NCI-H2029 treated with DMSO at 0.1 percent for 48 hours (cell line): Measurements from ENCODE around the gene C9orf50.
"Not testable (repeated sequence)": the region's sequence is repeated elsewhere in the genome, so short reads cannot be mapped to it uniquely, and the experiment has no call there.

Experiments used
- DNase-seq: peaks from one replicate; lab custom pipeline; 2025; lab: John Stamatoyannopoulos, UW

C9orf50 gene, protein sequence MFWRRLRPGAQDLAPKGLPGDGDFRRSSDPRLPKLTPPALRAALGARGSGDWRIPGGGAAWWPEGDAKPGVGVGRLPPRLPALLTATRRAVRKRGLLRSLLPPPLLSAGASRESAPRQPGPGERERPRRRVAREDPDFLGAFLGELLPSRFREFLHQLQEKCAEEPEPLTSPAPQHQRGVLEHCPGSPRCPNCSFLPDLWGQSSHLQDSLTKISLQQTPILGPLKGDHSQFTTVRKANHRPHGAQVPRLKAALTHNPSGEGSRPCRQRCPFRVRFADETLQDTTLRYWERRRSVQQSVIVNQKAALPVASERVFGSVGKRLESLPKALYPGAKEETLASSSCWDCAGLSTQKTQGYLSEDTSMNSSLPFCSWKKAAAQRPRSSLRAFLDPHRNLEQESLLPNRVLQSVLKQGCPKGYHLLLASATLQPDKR

DNA sequence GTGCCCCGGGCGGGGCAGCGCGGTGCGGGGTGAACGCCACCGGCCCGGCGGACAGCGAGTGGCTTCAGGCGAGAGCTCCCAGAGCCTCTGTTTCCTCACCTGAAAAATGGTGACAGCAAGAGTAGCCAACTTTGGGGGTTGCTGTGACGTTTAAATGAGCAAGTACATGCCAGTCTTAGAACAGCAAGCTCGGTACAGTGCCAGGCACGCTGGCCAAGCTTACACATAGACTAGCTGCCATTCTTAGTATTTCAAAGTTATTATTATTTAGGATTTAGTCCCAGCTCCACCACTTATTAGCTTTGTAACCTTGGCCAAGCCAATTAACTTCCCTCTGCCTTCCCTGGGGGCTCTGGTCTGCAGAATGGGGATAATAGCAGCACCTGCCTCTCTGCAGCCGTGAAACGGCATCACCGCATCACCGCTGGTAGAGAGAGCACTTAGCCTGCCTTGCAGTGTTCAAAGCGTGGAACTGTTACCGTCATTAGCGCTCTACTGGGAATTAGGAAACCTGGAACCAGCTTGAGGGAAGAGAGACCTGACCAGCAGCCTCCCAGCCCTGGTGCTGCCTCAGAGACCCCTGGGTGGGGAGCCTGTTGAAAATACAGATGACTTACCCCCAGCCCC, at the start of gene C9orf50:
TSS of gene C9orf50 (minus strand) at position 433 of the 627 bp plus-strand sequence. CDS start 527 bp downstream, outside the sequence.
- no peak for DNase-seq

DNA sequence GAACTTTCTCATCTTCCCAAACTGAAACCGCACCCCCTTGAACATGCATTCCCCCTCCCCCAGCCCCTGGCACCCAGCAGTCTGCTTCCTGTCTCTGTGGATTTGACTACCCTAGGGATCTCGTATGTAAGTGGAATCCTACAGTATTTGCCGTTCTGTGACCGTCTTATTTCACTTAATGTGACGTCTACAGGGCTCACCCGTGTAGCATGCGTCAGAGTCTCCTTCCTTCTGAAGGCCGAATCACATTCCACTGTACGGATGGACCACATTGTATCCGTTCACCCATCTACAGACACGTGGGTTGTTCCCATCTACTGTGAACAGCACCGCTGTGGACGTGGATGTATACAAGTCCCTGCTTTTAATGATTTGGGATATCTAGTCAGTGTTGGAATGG, 49.0 kb upstream of the C9orf50 start:
- DNase-seq: no peak

DNA sequence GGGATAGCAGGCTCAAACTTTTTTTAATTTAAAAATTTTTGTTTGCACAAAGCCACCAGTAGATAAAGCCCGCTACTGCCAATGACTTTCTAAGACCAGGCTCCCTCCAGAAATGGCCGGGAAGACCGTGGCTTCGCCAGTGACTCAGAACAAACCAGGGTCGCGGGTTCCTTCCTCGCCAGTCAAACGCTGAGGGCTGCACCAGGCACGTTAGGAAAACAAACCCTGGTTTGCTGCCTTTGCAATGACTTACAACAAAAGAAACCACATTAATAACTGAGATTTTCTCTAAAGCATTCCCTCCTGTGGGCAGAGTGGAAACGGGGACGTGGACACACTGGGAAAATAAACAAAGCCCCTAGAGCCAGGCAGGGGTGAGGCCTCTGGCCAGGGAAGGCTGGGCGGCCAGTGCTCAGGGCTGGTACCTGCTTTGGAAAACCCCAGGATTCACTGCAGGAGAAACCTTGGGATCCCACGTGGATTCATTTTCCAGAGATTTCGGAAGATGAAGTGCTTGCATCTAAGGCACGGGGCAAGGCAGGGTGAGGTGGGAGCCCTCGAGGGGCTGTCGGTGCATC, 48.3 kb upstream of the C9orf50 start:
- DNase-seq: no peak

DNA sequence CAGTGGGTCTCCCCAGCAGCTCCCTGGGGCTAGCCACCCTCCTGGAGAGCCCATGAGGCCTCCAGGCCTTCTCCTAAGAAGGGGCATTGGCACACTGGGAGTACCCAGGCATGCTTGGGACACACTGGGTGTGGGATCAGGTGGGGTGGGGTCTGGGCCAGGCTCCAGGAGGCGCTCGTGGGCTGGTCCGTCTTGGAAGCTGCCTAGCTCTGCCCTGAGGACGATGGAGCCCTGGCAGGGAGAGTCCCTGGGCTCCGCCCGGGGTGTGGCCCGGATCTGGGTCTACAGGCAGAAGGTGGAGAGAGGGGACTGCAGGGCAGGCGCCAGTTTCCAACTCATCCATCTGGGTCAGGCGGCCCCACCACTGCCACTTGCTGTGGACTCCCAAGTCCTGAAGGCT, 46.9 kb upstream of the C9orf50 start:
- DNase-seq: no peak

DNA sequence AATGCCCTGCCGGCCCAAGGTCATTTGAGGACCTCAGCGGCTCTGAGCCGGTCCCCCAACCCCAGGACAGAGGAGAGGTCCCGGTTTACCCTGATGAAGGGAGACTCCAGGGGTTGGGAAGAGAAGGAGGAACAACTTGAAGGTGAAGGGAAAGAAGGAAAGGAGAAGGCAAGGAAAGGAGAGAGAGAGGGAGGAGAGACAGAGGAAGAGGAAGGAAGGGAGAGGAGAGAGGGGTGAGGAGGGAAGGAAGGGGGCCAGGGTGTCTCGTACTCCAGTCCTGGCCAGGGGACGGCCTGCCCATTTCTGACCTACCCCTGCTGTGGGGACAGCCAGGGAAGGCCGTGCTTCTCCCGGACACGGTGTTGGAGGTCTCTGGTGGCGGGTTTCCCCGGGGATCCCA, 46.5 kb upstream of the C9orf50 start:
- DNase-seq: no peak

DNA sequence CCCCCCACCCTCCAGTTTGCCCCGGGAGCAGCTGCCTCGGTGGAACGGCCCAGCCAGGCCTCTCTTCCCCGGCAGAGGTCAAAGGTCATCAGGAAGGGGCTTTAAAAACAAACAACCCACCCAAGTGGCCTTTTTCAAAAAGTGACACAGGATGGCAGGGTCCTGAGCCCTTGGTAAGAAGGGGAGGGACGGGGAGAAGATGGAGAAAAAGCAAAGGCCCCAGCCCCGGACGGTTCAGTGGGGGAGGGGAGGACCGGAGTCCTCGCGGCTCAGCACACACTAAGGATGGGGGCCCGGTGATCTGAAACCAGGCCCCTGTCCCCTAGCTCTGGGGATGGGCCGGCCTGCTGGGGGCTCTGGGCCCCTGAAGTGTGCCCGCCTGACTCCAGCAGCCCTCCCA, 45.7 kb upstream of the C9orf50 start:
- DNase-seq: no peak

DNA sequence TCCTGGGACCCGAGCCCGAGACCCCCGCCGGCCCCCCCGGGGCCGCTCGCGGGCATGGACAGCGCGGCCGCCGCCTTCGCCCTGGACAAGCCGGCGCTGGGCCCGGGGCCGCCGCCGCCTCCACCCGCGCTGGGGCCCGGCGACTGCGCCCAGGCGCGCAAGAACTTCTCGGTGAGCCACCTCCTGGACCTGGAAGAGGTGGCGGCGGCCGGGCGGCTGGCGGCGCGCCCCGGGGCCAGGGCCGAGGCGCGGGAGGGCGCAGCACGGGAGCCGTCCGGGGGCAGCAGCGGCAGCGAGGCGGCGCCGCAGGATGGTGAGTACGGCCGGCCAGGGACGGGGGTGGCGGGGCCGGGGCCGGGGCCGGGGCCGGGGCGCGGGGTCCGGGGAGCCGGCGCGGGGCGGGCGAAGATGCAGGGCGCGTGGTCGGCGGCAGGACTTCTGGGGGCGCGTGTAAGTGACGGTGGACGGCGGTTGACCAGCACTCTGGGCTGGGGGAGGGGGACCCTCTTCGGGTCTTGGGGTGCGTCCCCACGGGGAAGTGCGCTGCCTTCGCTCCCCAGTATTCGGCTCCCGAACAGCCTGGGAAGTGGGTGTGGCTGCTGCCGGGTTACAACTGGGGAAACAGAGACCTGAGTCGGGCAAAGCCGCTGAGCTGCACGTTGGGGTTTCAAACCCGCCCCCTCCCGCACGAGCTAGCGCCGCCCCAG, 45.1 kb upstream of the C9orf50 start:
- no peak for DNase-seq

DNA sequence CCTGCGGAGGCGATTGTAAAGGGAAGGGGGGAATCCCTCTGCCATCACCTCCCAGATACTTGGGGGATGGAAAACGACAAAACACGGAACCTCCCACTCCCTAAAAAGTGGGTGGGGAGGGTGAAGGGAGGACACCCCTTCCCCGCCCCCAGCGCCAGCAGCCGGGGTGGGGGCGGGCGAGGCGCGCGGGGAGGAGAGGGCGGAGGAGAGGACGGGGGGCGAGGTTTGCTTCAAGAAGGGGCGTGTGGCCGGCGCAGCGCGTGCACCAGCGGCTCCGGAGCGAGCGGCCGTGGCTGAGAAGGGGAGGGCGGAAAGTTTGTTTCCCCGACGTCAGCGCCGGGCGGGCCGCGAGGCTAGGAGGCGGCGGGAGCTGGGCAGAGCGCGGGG, 44.5 kb upstream of the C9orf50 start, which contains the start of gene PRRX2:
TSS of gene PRRX2 (plus strand) at position 259 of the 387 bp plus-strand sequence. CDS start 221 bp downstream, outside the sequence.
- DNase-seq: no peak

DNA sequence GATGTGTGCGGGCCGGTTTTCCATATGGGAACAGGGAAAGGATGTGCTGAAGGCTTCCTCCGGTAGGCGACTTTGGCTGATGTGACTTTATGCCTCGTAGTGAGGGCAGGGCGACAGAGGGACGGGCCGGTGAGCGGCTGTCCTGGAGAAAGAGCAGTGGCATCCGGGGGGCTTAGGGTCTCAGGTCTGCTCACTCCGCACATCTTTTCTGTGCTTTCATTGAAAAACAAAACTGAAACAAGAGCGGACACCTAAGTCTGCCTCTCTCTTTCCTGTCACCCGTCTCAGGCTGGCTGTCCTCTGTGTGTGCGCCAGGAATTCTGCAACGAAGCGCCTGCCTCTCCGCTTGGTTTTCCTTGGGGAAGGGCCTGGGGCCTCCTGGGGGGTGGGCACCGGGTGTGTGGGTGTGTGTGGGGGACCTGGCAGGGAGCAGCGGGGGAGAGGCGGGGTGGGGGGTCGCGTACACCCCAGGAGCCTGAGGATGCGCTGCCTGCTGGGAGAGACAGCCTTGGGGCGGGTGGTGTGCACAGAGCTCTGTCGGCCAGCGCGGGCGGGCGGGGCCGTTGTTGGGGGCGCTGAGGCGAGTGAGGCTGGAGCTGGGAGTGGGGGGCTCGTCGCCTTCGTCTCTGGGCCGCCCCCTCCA, 44.0 kb upstream of the C9orf50 start:
- DNase-seq: no peak

DNA sequence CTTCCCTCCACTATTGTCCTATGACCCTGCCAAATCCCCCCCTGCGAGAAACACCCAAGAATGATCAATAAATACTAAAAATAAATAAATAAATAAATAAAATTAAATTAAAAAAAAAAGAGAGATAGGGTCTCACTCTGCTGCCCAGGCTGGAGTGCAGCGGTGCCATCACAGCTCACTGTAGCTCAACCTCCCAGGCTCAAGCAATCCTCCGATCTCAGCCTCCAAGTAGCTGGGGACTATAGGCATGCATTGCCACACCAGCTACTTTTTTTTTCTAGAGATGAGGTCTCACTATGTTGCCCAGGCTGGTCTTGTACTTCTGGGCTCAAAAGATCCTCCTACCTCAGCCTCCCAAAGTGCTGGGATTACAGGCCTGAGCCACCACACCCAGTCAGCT, 41.3 kb upstream of the C9orf50 start:
- DNase-seq: not testable (repeated sequence)

DNA sequence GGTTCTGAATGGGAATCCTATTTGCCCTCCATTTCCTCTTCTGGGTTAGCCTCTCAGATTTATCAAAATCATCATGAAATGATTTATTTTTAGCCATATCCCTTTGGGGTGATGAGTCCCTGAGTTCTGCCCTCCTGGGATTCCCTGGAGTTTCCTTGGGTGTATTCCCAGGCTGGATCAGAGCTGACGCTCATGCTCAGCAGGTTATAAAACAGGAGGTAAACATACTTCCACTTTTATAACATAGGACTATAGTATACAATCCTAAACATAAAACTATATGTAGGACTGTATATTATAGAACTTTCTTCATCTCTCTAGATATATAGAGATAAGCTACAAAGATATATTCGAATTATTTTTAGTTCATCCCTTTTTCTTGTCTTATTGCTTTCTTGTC, 40.1 kb upstream of the C9orf50 start:
- DNase-seq: no peak

DNA sequence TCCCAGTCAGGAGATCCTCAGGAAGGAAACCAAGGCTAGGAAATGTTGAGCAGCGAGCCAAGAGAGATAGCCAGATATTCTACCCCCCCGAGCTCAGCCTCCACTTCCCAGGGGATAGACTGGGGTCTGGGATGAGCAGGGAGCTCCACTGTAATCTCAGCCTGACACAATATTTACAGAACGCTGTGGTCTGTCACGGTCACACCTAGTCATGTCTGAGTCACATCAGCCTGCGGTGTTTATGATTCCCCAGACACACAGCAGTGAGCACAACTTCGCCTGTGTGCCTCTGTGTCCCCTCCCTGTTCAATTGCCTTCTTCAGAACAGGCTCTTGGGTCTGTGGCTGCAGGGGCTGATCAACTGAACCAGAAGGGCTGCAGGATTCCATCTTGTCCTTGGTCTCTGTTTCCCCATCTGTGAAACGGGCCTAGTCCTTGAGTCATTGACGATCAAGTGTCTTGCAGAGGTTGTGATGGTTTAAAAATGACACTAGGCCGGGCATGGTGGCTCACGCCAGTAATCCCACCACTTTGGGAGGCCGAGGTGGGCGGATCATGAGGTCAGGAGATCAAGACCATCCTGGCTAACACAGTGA, 36.0 kb upstream of the C9orf50 start:
- no peak for DNase-seq

DNA sequence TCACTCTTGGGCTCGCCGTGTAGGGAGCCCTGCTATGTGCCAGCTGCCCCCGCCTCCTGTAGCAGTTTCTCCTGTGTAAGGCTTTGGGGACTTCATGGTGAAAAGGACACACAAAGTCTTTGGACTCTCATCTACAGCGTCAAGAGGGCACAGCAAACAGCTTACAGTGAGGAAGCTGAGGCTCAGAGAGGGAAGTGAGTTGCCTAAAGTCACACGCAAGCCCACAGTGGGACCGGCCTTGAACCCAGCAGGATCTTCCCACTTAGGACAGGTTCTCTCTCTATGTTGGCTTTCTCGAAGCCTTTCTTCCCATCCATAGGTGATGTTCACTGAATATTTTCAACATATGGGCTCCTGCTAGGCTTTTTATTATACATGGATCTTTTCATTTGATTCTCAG, 34.8 kb upstream of the C9orf50 start:
- DNase-seq: no peak

DNA sequence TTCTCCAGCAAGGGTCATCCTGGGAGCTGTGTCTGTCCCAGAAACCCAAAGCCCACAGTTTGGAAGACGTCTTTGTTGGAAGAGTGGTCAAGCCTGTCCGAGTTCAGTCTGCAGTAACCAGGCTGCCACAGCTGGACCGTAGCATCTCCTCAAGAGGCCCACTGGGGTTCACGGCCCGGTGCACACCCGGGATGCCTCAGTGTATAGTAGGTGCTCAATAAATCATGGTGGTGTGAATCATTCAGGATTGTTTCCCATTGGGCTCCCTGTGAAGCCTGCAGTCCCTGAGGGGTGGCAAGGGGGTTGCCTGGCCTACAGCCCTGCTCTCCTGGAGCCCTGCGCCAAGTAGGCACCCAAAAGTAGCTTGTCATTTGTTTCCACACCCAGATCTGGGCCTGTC, 34.3 kb upstream of the C9orf50 start:
- no peak for DNase-seq

DNA sequence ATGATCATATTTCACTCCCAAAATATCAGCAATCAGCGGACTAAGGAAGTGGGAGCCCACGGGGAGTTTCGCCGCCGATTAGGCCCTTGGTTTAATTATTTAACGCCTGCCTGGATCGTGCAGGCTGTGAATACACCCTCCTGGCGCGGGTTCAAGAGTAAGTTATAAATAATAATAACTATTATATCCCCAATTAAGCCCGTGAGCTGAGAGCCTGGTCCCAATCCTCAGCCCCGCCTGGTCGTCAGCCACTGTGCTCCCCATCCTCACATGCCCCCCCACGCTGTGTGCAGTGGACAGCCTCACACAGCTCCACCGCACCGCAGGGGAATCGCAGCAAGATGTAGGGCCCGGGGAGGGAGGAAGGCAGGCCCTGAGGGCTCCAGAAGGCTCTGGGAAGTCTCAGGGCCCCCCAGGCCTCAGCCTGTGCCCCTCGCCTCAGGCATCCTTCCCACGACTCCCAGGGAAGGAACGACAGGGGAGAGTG, 33.7 kb upstream of the C9orf50 start:
- DNase-seq: no peak

DNA sequence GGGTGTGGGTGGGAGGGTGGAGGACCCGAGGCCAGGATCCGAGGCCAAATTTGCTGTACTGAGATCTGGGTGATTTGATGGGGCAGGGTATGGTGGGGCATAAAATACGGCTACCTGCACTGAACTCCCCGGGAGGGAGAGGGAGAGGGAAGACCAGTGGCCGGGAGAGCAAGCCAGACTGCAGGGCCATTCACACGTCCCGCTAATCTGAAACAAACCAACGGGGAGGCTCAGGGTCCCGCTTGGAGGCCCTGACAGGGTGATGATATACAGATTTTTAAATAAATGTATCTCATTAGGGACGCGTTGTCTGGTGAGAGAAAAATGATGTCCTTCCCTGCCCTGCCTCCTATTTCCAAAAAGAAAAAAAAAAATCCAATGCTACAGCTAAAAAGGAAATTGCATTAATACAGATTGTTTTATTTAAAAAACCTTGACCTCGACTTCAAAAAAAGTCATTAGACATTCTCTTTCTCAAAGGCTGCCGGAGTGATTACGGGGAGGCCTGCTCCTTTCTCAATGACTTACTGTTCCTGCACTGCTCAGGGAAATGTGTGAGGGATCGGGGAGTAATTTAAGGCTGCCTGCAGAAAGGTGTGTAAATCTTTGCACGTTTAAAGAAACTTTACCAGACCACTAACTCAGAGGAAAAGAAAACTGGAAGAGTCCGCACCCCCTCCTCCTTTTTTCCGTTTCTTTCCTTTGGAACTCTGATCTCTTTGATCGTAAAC, 33.1 kb upstream of the C9orf50 start:
- DNase-seq: no peak

DNA sequence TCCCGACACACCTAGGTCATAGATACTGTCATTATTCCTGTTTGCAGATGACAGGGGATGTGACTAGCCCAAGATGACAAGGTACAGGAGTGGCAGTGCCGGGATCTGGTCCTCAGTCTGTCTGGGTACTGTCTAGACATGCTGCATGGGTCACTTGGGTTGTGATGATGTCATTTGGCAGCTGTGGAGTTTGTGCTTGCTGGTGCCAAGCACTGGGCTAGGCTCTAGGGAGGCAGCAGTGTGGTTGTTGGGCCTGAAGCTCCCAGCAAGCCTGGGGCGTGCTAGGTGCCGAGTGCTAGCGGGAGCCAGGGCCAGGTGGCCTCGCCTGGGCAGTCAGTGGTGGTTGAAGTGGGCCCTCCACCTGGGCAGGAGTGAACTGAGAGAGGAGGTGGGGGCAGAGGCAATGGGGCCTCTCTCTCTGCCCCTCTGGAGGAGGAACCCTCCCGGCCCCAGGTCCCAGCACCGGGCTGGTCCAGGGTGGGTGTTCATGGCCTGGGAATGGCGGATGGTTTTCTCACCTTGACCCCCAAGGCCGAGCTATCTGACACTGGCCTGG, 29.9 kb upstream of the C9orf50 start:
- DNase-seq: no peak

DNA sequence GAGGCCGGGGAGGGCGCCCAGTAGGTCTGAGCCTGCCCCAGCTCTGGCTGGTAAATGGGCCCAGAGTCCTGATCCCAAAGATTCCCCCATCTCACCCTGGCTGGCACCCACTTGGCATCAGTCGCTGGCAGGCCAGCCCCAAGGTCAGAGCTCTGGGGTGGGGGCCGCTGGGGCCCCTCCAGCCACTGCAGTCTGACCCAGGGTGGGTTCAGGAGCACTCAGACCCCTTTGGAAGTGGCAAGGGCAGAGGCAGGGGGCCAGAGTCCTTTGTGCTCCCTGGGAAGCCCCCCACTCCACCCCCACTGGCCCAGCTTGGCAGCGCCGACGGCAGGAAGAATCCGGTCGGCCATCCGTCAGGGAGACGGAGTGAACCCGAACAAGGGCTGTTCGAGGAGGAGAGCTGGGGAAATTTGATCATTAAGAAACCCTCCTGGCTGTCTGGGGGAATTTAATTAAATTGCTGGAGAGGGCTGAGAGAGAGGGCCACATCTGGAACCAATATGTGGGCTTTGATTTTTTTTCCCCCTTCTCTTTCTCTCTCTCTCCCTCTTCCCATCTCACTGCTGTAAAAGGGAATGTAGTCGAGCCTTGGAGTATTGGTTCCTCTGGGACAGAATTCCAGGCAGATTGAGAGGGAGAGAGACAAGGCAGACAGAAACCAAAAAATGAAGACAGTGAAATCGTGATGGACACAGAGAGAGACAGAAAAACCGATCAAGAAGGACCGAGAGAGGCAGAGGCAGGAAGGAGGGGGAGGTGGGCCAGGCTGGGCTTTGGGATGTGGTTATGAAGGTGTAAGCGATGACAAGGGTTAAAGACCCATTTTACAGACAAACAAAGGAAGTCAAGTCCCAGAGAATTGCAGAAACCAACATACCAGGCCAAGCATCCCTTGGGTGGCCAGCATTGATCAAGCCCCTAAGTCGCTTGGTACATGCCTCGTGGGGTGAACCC, 29.1 kb upstream of the C9orf50 start:
- no peak for DNase-seq

DNA sequence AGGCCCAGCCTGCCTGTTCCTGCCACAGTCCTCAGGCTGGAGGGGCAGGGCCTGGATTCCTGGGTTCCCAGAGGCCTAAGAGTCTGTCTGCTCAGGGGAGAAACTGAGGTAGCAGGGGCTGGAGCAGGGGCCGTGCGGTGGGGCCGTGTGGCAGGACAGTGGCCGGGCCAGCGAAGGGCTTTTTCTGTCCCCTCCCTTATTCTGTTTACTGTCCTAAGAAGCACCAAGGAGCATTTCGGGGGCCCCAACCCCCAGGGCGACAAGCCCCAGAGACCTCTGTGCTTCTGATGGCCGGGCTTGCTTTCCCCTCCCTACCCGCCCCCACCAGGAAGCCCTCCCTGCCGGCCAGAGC, 27.8 kb upstream of the C9orf50 start:
- DNase-seq: no peak
